Gastrocnemius medialis (tissue), 4 donors: ENCODE data around the gene SETBP1. TPM values are rescaled to one million over a fixed set of nuclear protein-coding genes. Genes with fewer than 3 reads are reported as not detected.

Experiments used
- ATAC-seq, 2 donors: fragments of 150-250 bp; one replicate each; pipeline ENCODE4 v1.9.1; 2016
- DNase-seq, 2 donors: peaks; one replicate each; pipeline ENCODE4 v3.0.0-alpha.2; 2019
- H3K27ac ChIP-seq, 4 donors: fragments of 200-600 bp; sonication (generic); 1 replicate in 1 of 4; 2 replicates in 3 of 4; pipeline ENCODE4 v1.5.1; 2016 to 2018; ENCODE audit warnings: mild to moderate bottlenecking in 2 of 4, moderate library complexity in 1 of 4
- H3K27me3 ChIP-seq, 3 donors: fragments of 200-600 bp; sonication (generic) in 2 of 3; 1 replicate in 1 of 3; 2 replicates in 2 of 3; pipeline versions ENCODE4 v1.5.1 to v1.6.0; 2016 to 2019; ENCODE audit warnings: mild to moderate bottlenecking in 1 of 3, moderate library complexity in 1 of 3
- H3K36me3 ChIP-seq, 2 donors: fragments of 200-600 bp; sonication (generic) in 1 of 2; one replicate each; pipeline ENCODE4 v1.5.1; 2017 to 2018
- H3K4me1 ChIP-seq, 2 donors: fragments of 200-600 bp; sonication (generic) in 1 of 2; one replicate each; pipeline ENCODE4 v1.5.1; 2016 to 2017; ENCODE audit warnings: mild to moderate bottlenecking in 2 of 2
- H3K4me3 ChIP-seq, 4 donors: fragments of 200-600 bp; sonication (generic) in 3 of 4; 1 replicate in 1 of 4; 2 replicates in 3 of 4; pipeline ENCODE4 v1.5.1; 2016 to 2019; ENCODE audit warnings: mild to moderate bottlenecking in 2 of 4
- H3K9me3 ChIP-seq, 3 donors: fragments of 200-600 bp; sonication (generic) in 2 of 3; 1 replicate in 1 of 3; 2 replicates in 2 of 3; pipeline ENCODE4 v1.5.1; 2016 to 2019
- POLR2A ChIP-seq, 2 donors: fragments of 450-650 bp; IDR thresholded peaks; one replicate each; pipeline ENCODE4 v1.6.1; 2017; ENCODE audit warnings: antibody characterized with exemption in 2 of 2, mild to moderate bottlenecking in 2 of 2, moderate library complexity in 2 of 2
- in situ Hi-C, 4 donors: fragments of 200-750 bp; cut with MboI; loops; one replicate each; pipeline versions ENCODE4 v1.15.0 to v1.8.0; 2017; ENCODE audit warnings: low sequenced_read_pairs in 4 of 4
- intact Hi-C: fragments of 100-400 bp; cut with DNase I; formaldehyde crosslinking; loops from one replicate; pipeline ENCODE4 v1.15.1; 2023; ENCODE audit warnings: low total_unique reads
- total RNA-seq, 4 donors: library from RNA; depleted of rRNA; stranded (reverse); fragments of >200 nt; gene quantifications; one replicate each; pipeline versions ENCODE4 v1.1.0 to v1.2.3, GENCODE V29; 2016
- TF ChIP-seq, protein P1 (sequence below), 5 experiments: fragments of 450-650 bp in 3 of 5; fragments of 200-600 bp in 2 of 5; sonication (generic) in 2 of 5; IDR thresholded peaks in 4 of 5; conservative IDR thresholded peaks in 1 of 5; 1 replicate in 4 of 5; 2 replicates in 1 of 5; pipeline ENCODE4 v1.5.1; 2016 to 2019; ENCODE audit warnings: antibody characterized with exemption in 5 of 5, mild to moderate bottlenecking in 3 of 5, moderate library complexity in 3 of 5

The SETBP1 gene
- total RNA-seq, 4 donors from 2014 or later, result 9.2 to 20.0 (median 15.3) TPM

DNA sequence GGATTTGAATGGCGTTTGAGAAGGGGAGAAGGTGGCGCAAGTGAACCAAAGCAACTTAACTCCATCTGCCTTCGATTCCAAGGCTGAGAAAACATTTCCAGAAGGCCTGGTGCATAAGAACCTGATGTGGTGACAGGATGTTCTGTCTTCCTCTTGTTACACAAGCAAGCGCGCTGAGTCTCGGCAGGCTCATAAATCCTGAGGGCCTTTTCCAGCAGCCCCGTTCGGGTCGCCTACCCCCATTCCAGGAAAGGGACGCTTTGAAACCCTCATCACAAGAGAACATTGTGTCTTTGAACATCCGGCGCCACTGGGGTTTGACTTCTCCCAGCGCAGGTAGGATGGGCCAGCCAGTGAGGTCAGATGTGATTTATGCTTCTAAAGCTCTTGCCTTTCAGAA, 403.5 kb downstream of the SETBP1 start:
- Histone ChIP-seq H3K9me3 (no peaks in the 10 kb centered on the region), H3K4me1 (no peaks in the 10 kb centered on the region), H3K36me3 (no peaks in the 10 kb centered on the region), H3K27me3 (no peaks in the 10 kb centered on the region), H3K4me3 (no peak overlapping the region), H3K27ac (peak overlapping the region in 2 of 4 donors; percentile 34 to 73)
- peak; percentile 47 to 68 for DNase-seq
- ATAC-seq, result peak; percentile 86 to 87
- in situ Hi-C loops (loop anchor here in 1 of 4 donors (25.0 kb wide), 1 partner anchor 103 kb away; no protein-coding TSS in a partner anchor), intact Hi-C loops (no loop called here)
- TF ChIP-seq POLR2A (IDR thresholded peaks at IDR 0.05), result no peak
- TF ChIP-seq, protein P1, sequence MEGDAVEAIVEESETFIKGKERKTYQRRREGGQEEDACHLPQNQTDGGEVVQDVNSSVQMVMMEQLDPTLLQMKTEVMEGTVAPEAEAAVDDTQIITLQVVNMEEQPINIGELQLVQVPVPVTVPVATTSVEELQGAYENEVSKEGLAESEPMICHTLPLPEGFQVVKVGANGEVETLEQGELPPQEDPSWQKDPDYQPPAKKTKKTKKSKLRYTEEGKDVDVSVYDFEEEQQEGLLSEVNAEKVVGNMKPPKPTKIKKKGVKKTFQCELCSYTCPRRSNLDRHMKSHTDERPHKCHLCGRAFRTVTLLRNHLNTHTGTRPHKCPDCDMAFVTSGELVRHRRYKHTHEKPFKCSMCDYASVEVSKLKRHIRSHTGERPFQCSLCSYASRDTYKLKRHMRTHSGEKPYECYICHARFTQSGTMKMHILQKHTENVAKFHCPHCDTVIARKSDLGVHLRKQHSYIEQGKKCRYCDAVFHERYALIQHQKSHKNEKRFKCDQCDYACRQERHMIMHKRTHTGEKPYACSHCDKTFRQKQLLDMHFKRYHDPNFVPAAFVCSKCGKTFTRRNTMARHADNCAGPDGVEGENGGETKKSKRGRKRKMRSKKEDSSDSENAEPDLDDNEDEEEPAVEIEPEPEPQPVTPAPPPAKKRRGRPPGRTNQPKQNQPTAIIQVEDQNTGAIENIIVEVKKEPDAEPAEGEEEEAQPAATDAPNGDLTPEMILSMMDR (IDR thresholded peaks at IDR 0.05 in 4 of 5, conservative IDR thresholded peaks at IDR 0.05 in 1 of 5), result no peak

DNA sequence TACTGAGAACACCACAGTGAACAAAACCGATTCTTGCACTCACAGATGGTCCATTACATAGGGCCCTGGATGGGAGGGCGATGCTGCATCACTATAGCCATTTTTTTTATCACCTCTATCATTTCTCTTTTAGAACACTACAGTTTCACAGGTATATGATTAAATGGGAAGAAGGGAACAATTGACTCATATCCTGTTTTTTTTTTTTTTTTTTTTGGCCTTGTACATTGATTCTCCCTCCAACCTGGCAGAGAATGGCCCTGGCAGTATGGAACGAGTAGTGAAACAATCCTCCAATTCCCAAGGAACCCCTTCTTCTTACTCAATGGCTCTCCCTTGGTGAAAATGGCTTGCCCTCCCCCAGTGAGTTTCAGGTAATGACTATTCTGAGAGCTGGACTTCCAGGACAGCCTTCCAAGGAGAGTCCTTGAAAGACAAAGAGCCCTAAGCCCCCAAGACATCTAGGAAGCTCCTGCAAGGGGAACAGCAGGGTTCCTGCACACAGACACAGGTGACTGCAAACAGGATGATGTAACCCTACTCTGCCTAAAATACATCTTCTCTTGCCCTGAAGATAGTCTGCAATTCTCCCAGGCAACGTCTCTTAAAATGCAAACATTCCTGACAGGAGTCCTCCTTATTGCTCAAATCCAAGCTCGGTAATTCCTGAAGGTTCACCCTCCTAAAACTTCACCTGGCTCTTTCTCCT, 405.4 kb downstream of the SETBP1 start:
- Histone ChIP-seq H3K36me3 (no peaks in the 10 kb centered on the region), H3K27ac (no peak overlapping the region), H3K4me3 (no peak overlapping the region), H3K9me3 (no peaks in the 10 kb centered on the region), H3K4me1 (peaks cover 0 to 2% of the 10 kb centered on the region in 2 donors), H3K27me3 (no peaks in the 10 kb centered on the region)
- intact Hi-C loops, result no loop called here
- DNase-seq (no peak), ATAC-seq (no peak)
- in situ Hi-C loops, result loop anchor here in 1 of 4 donors (25.0 kb wide), 1 partner anchor 101 kb away; no protein-coding TSS in a partner anchor
- TF ChIP-seq POLR2A (IDR thresholded peaks at IDR 0.05), result no peak
- TF ChIP-seq, protein P1 (IDR thresholded peaks at IDR 0.05 in 4 of 5, conservative IDR thresholded peaks at IDR 0.05 in 1 of 5), result no peak

DNA sequence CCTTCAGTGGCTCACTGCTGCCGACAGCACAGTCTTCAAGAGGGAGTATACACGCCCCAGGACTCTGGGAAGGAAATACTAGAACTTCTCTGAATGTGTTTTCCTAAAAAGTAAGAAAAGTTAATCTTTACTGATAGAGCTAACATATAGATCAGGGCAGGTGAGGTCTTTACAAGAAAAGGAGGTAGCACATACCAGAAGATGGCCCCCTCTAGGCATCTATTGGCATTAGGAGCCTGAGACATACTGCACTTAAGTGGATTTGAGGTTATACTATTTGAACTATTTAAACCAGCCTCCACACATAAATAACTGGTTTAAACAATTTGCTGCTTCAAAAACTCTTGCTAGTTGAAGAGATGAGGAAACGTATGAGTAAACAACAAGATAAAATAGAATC, 406.1 kb downstream of the SETBP1 start:
- peaks cover 0 to 4% of the 10 kb centered on the region in 2 donors for H3K4me1 ChIP-seq
- TF ChIP-seq, protein P1 (IDR thresholded peaks at IDR 0.05 in 4 of 5, conservative IDR thresholded peaks at IDR 0.05 in 1 of 5), result no peak
- TF ChIP-seq POLR2A (IDR thresholded peaks at IDR 0.05), result no peak
- H3K36me3 ChIP-seq, result no peaks in the 10 kb centered on the region
- intact Hi-C loops (no loop called here), in situ Hi-C loops (loop anchor here in 1 of 4 donors (25.0 kb wide), 1 partner anchor 101 kb away; no protein-coding TSS in a partner anchor)
- DNase-seq (no peak), ATAC-seq (no peak)
- H3K27ac ChIP-seq, result no peak overlapping the region
- no peaks in the 10 kb centered on the region for H3K9me3 ChIP-seq
- no peaks in the 10 kb centered on the region for H3K27me3 ChIP-seq
- H3K4me3 ChIP-seq, result no peak overlapping the region

- H3K36me3 ChIP-seq, result no peaks in the 10 kb centered on the region
- no peak for DNase-seq
- H3K4me1 ChIP-seq, result peaks cover 0 to 7% of the 10 kb centered on the region in 2 donors
- no peaks in the 10 kb centered on the region for H3K27me3 ChIP-seq
- no peak for ATAC-seq
- TF ChIP-seq, protein P1 (IDR thresholded peaks at IDR 0.05 in 4 of 5, conservative IDR thresholded peaks at IDR 0.05 in 1 of 5), result no peak
- no peak for TF ChIP-seq POLR2A (IDR thresholded peaks at IDR 0.05)
- no peak overlapping the region for H3K27ac ChIP-seq
- intact Hi-C loops, result no loop called here
- H3K4me3 ChIP-seq, result no peak overlapping the region
- in situ Hi-C loops, result loop anchor here in 1 of 4 donors (25.0 kb wide), 1 partner anchor 97 kb away; no protein-coding TSS in a partner anchor
- no peaks in the 10 kb centered on the region for H3K9me3 ChIP-seq
These were observed 409.9 kb downstream of the SETBP1 start for GRCh38 chr18:45090526-45091140.
